K562 (cell line): ENCODE results near the gene NMRK2. TPM values are rescaled to one million over a fixed set of nuclear protein-coding genes. Genes with fewer than 3 reads are reported as not detected.
A peak's percentile ranks its signal among the peaks of the same experiment; 100 is the strongest.

Source experiments
- CTBP1 ChIP-seq: fragments of 450-650 bp; IDR thresholded peaks from 2 replicates; pipeline ENCODE4 v1.6.1; 2016; ENCODE audit warnings: borderline replicate concordance
- CXXC5 ChIP-seq: fragments of 250-450 bp; sonication (Bioruptor Pico); IDR thresholded peaks from 2 replicates; pipeline ENCODE4 v1.8.0; 2022; ENCODE audit warnings: inconsistent platforms, mild to moderate bottlenecking, moderate library complexity
- ILK ChIP-seq: fragments of 450-650 bp; IDR thresholded peaks from 2 replicates; pipeline ENCODE4 v1.6.1; 2016; ENCODE audit warnings: missing genetic modification characterization, low read depth, mild to moderate bottlenecking, missing compliant biosample characterization, moderate library complexity, borderline replicate concordance
- RAD21 ChIP-seq, 2 experiments: fragments of 250-450 bp in 1 of 2; fragments of 450-650 bp in 1 of 2; sonication (Bioruptor Pico) in 1 of 2; formaldehyde crosslinking in 1 of 2; IDR thresholded peaks in 1 of 2; conservative IDR thresholded peaks in 1 of 2; 2 replicates each; pipeline versions ENCODE4 v1.4.0 to v1.8.0; 2020 to 2022; ENCODE audit warnings: mild to moderate bottlenecking in 2 of 2, moderate library complexity in 1 of 2
- SLC30A9 ChIP-seq: fragments of 250-450 bp; sonication (Bioruptor Pico); IDR thresholded peaks from 2 replicates; pipeline ENCODE4 v1.8.0; 2022; ENCODE audit warnings: mild to moderate bottlenecking, moderate library complexity
- SMARCA4 ChIP-seq: fragments of 450-650 bp; IDR thresholded peaks from 2 replicates; pipeline ENCODE4 v1.6.1; 2016
- ZNF121 ChIP-seq: sonication (generic); formaldehyde crosslinking; conservative IDR thresholded peaks from 2 replicates; pipeline ENCODE4 v1.8.0; 2022; ENCODE audit warnings: missing genetic modification reagents
- ZNF445 ChIP-seq: fragments of 250-450 bp; sonication (Bioruptor Pico); IDR thresholded peaks from 2 replicates; pipeline ENCODE4 v1.4.0; 2020; ENCODE audit warnings: low read depth, mild to moderate bottlenecking, moderate library complexity
- polyA plus RNA-seq, 8 experiments: library from polyadenylated mRNA; depleted of rRNA in 4 of 8; stranded (reverse) in 5 of 8; unstranded in 3 of 8; fragments of >200 nt; fragmentation: Nextera tagmentation in 2 of 8; fragmentation: Illumina TruSeq in 1 of 8; extraction: Ambion mirVana in 2 of 8; extraction: Trizol in 1 of 8; gene quantifications; 2 replicates each; pipeline versions ENCODE4 v1.2.1 to v1.2.3, GENCODE V29; 2011 to 2014; ENCODE audit warnings: inconsistent platforms in 1 of 8, missing spikeins in 1 of 8
- total RNA-seq, 7 experiments: library from RNA; depleted of rRNA in 6 of 7; stranded (reverse); fragments of >200 nt in 6 of 7; fragmentation: Illumina TruSeq in 2 of 7; extraction: Trizol in 2 of 7; gene quantifications; 2 replicates each; pipeline versions ENCODE4 v1.2.1 to v1.2.3, GENCODE V29; 2011 to 2021; ENCODE audit warnings: low replicate concordance in 1 of 7
- TF ChIP-seq, protein P1 (sequence below): fragments of 450-650 bp; conservative IDR thresholded peaks from 2 replicates; pipeline ENCODE4 v1.6.1; 2016; ENCODE audit warnings: missing genetic modification characterization, low read depth, mild to moderate bottlenecking, control low read depth, missing compliant biosample characterization

The NMRK2 gene
- total and polyA plus RNA-seq, 9 of the 15 experiments (the other 6 are each of a cell fraction or from before 2014, with no cell fraction given): not detected

DNA sequence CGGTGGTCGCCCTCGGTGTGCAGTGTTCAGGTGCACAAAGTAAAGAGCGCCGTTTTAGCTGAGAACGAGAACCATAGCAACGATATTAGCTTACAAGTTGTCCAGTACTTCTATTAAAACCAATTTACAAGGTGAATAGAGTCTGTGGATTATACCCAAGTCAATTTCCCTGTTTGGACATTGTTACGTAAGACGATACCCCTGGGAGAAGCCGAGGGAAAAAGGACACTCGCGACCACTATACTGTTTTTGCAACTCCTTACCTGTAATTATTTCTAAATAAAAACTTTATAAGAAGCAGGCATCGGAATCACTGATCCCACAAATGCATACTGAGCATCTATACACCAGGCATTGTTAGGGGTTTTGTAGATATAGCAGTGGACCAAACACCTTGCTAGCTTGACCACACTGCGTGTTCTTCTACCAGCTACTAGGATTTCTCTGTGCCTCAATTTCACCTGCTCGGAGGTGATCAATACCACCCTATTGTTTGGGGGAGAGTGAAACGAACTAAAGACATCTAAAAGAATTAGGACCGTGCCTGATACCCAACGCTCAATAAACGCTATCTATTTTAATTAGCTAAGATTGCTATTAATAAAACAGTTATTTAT, 52.9 kb downstream of the NMRK2 start (continued):
- TF ChIP-seq CXXC5 (CRISPR knock-in tag) (no peak), SLC30A9 (CRISPR knock-in tag) (no peak), RAD21 (CRISPR knock-in tag; conservative IDR thresholded peaks at IDR 0.05 in 1 of 2, IDR thresholded peaks at IDR 0.05 in 1 of 2) (no peak), ZNF445 (no peak), SMARCA4 (no peak), ILK (tag) (no peak), CTBP1 (no peak), ZNF121 (CRISPR knock-in tag) (no peak)
- TF ChIP-seq, protein P1, sequence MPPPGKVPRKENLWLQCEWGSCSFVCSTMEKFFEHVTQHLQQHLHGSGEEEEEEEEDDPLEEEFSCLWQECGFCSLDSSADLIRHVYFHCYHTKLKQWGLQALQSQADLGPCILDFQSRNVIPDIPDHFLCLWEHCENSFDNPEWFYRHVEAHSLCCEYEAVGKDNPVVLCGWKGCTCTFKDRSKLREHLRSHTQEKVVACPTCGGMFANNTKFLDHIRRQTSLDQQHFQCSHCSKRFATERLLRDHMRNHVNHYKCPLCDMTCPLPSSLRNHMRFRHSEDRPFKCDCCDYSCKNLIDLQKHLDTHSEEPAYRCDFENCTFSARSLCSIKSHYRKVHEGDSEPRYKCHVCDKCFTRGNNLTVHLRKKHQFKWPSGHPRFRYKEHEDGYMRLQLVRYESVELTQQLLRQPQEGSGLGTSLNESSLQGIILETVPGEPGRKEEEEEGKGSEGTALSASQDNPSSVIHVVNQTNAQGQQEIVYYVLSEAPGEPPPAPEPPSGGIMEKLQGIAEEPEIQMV: 0 out of 2 replicates have a peak, but pooled peaks have one; percentile 42
- TF ChIP-seq, all 486 proteins: peak for 10
